ENCODE measurements around the gene MGMT.

MGMT gene

GRCh38 chr10:129717816-129718547 lies 250.9 kb downstream of the MGMT start:
- DNase-seq = no peak

- DNase-seq = no peak
Measured at GRCh38 chr10:129718548-129719414, 251.7 kb downstream of the MGMT start.

- DNase-seq = no peak
Measured at GRCh38 chr10:129719415-129719739, 252.3 kb downstream of the MGMT start.

DNA sequence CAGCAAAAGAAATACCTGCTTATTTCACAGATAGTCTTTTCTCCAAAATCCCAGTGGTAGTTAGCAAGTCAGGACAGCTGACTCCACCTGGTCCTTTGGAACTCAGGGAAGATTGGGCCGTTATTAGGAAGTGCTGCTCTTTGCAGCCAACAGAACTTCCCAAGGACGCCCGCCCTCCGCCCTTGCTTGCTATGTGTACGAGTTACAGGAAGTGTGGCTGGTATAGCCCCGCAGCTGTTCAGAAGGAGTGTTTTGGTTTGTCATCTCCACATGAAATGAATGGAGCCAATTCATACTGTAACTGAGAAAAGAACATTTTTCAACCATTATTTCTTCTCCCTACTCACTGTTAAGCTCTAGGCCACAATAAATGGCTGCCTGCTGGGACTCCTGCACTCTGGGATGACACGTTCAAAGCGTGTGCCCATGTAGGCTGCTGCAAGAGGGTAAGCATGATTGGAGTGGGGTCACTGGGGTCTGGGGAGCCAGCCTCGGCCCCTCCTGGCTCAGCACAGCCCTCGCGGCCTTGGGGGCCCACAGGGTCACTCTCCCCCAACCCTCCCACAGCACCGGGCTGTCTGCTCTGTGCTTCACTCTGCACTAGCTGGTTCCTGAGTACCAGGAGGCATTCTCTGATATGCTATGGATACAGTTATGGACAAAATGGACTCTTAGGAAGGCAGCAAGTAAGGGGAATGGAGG lies 253.0 kb downstream of the MGMT start:
- DNase-seq = no peak

DNA sequence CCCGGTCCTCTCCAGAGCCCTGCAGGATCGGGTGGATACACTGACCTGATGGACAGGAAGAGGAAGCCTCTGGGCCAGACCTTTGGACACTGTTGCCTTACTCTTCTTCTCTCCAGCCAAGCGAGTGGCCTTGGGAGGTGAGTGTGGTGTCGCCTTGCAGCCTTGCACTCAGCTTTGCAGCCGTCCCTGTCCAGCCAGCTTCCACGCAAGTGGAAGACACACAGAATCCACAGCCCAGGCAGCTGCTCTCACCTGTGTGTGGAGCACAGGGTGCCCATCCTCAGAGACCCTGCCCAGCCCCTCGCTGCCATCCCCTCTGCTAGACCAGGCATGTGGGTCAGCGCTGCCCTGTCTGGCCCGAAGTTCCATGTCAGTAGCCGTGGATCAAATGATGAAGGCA lies 258.0 kb downstream of the MGMT start:
- DNase-seq = no peak

GRCh38 chr10:129725482-129725881 lies 258.4 kb downstream of the MGMT start:
- DNase-seq = no peak

- DNase-seq = no peak
Measured at GRCh38 chr10:129725890-129726631, 259.0 kb downstream of the MGMT start.

DNA sequence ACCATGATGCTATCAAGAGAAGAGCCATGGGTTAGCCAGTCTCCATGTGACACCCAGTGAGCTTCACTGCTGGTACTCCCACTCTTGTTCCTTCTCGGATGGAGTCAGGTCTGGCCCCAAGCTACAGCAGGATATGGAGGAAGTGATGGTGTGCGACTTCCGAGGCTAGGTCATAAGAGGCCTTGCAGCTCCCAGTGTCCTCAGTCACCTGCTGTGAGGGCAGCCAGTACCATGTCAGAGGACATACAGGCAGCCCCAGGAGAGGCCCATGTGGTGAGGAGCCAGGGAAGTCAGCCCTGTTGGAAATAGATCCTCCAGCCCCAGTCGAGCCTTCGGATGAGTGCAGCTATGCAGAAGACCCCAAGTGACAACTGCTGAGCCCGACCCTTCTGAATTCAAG lies 260.0 kb downstream of the MGMT start:
- DNase-seq = no peak

DNA sequence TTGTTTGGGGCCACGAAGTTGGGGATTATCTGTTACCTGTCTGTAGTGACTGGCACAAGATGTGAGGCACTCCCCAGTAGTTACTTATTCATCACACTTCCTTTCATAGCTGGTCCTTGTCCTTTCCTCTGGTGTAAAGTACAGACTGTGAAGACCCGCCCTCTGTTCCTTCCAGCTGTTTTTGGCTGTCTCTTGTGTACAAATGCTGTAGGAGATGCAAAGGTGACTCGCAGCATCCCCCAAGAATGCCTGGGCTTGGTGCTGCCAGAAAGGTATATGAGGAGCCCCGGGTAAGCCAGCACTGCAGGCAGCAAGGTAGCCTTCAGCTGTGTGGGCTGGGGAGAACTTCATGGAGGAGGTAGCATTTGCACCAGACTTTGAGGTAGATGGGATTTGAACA lies 260.5 kb downstream of the MGMT start:
- no peak for DNase-seq

GRCh38 chr10:129728246-129728820 lies 261.3 kb downstream of the MGMT start:
- no peak for DNase-seq

- DNase-seq = no peak
Measured at GRCh38 chr10:129728905-129729795, 262.1 kb downstream of the MGMT start.

DNA sequence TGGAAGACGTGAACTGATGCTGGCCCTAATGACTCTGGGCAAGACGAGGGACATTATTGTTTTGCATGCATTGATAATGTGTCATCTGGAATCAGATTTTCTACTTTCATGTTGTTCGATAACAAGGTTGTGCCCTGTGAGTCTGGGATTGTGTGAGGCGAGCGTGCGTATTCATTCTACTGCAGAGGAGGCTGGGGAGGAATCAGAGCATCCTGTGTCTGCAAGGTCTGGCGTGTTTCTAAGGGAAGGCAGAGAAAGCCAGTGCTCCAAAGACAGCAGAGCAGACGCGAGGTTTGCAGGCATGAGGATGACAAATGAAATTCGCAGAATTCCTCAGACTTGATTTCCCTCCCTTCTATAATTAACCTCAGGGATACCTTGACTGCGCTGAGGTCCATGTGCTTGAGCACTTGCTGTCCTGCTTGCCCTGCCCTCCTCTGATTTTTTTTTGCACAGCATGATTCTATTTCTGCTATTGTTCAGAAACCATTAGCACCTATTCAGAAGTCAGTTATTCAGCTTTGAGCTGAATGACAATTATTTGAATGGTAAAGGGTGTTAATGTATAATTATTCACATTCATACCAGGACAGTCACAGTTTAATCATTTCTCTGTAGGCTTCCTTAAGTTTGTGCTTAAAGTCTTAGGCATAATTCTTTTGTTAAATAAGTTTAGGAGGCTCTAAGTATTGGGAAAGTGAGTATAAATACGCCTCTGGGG lies 263.4 kb downstream of the MGMT start:
- no peak for DNase-seq

GRCh38 chr10:129730993-129731325 lies 263.9 kb downstream of the MGMT start:
- no peak for DNase-seq

GRCh38 chr10:129740532-129741279 lies 273.7 kb downstream of the MGMT start:
- DNase-seq = no peak

DNA sequence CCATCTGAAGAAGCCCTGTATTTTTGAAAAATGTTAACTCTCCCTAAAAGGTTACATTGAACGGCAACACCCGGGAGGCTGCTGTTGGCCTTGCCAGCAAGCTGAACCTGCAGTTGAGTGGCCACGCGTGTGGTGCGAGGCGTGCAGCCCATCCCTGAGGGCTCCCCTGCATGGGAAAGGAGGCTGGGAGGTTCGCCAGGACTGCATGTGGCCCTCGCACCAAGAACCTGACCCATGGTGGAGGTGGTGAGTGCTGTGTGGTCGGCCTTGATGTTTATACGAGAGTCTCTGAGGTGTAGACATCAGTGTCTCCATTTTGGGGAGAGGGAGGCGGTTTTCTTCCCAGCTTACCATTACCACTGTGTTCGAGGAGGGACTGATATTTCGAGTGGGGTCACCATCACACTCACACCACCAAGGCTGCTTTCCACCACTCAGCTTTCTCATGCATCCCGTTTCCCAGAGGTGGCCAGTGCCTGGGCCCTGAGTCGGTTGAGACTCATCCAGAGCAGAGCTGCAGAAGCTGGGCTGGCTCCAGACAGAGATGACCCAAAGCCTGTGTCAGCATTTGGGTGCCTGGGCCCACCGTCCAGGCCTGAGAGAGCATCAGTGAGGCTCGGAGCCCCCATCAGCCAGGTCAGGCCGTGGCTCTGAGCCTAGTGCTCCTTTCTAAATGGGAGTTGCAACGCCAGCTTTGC lies 274.4 kb downstream of the MGMT start:
- DNase-seq = no peak

GRCh38 chr10:129741978-129742741 lies 275.1 kb downstream of the MGMT start:
- DNase-seq = no peak

GRCh38 chr10:129742742-129743550 lies 275.9 kb downstream of the MGMT start:
- DNase-seq = no peak

GRCh38 chr10:129743738-129744133 lies 276.7 kb downstream of the MGMT start:
- DNase-seq = no peak
